Measurements from ENCODE around the gene ABCA6. TPM values are rescaled to one million over a fixed set of nuclear protein-coding genes. Genes with fewer than 3 reads are reported as not detected.
A peak's percentile ranks its signal among the peaks of the same experiment; 100 is the strongest.

ABCA6 gene
- total and polyA plus RNA-seq, 2 of the 13 experiments (the other 11 are each of a cell fraction or from before 2014, with no cell fraction given) = 0.05 to 0.11 TPM

DNA sequence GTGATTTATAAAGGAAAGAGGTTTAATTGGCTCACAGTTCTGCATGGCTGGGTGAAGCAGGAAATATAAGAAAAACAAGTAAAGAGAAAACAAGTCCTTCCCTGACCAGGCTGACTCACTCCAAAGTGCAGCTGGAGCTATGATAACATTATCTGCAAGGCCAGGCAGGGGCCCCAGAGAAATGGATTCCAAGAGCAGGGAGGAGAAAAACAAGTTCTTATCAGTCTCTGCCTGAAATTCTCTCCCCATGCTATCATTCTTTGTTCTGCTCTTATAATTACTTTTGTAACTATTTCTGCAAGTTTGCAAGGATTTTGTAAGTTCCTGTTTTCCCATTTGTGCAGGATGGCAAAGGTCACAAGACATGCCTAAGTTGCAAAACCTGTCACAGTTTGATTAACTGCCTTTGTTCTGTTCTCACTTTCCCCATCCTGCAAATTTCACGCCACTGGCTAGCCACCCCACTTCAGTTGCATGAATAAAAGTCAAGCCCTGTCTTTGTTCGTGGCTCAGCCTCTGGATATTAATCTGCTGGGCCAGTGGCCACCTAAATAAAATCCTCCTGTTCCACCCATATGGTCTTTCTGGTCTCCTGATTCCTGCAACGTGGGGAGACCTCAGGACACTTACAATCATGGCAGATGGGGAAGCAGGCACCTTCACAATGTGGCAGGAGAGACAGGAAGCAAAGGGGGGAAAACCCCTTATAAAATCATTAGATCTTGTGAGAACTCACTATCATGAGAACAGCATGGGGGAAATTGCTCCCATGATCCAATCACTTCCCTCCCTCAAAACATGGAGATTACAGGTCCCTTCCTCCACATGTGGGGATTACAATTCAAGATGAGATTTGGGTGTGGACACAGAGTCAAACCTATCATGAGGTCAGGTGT is 94.1 kb downstream of the ABCA6 start (continued):
- TF ChIP-seq, protein P1, sequence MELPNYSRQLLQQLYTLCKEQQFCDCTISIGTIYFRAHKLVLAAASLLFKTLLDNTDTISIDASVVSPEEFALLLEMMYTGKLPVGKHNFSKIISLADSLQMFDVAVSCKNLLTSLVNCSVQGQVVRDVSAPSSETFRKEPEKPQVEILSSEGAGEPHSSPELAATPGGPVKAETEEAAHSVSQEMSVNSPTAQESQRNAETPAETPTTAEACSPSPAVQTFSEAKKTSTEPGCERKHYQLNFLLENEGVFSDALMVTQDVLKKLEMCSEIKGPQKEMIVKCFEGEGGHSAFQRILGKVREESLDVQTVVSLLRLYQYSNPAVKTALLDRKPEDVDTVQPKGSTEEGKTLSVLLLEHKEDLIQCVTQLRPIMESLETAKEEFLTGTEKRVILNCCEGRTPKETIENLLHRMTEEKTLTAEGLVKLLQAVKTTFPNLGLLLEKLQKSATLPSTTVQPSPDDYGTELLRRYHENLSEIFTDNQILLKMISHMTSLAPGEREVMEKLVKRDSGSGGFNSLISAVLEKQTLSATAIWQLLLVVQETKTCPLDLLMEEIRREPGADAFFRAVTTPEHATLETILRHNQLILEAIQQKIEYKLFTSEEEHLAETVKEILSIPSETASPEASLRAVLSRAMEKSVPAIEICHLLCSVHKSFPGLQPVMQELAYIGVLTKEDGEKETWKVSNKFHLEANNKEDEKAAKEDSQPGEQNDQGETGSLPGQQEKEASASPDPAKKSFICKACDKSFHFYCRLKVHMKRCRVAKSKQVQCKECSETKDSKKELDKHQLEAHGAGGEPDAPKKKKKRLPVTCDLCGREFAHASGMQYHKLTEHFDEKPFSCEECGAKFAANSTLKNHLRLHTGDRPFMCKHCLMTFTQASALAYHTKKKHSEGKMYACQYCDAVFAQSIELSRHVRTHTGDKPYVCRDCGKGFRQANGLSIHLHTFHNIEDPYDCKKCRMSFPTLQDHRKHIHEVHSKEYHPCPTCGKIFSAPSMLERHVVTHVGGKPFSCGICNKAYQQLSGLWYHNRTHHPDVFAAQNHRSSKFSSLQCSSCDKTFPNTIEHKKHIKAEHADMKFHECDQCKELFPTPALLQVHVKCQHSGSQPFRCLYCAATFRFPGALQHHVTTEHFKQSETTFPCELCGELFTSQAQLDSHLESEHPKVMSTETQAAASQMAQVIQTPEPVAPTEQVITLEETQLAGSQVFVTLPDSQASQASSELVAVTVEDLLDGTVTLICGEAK (IDR thresholded peaks at IDR 0.05) = no peak
- TF ChIP-seq, protein P1 (CRISPR knock-in tag; IDR thresholded peaks at IDR 0.05) = no peak; the same call in 1 of the 2 replicates
- TF ChIP-seq GABPA (IDR thresholded peaks at IDR 0.05; ENCODE audit: low read depth, low read length) (no peak), GABPA (CRISPR knock-in tag; IDR thresholded peaks at IDR 0.05; ENCODE audit: low read depth) (peak; percentile 33), ATM (IDR thresholded peaks at IDR 0.05; ENCODE audit: borderline replicate concordance) (no peak), CCDC6 (CRISPR knock-in tag; IDR thresholded peaks at IDR 0.05) (no peak; the same call in 1 of the 2 replicates), ZNF816 (CRISPR knock-in tag; IDR thresholded peaks at IDR 0.05; ENCODE audit: borderline replicate concordance) (no peak), ARNTL (CRISPR knock-in tag; IDR thresholded peaks at IDR 0.05) (peak; percentile 68), SALL1 (CRISPR knock-in tag; IDR thresholded peaks at IDR 0.05) (peak; percentile 96), ZFYVE20 (CRISPR knock-in tag; IDR thresholded peaks at IDR 0.05; ENCODE audit: borderline replicate concordance, low read depth) (no peak), ZNF33A (CRISPR knock-in tag; IDR thresholded peaks at IDR 0.05; ENCODE audit: borderline replicate concordance) (no peak)
- TF ChIP-seq, protein P2, sequence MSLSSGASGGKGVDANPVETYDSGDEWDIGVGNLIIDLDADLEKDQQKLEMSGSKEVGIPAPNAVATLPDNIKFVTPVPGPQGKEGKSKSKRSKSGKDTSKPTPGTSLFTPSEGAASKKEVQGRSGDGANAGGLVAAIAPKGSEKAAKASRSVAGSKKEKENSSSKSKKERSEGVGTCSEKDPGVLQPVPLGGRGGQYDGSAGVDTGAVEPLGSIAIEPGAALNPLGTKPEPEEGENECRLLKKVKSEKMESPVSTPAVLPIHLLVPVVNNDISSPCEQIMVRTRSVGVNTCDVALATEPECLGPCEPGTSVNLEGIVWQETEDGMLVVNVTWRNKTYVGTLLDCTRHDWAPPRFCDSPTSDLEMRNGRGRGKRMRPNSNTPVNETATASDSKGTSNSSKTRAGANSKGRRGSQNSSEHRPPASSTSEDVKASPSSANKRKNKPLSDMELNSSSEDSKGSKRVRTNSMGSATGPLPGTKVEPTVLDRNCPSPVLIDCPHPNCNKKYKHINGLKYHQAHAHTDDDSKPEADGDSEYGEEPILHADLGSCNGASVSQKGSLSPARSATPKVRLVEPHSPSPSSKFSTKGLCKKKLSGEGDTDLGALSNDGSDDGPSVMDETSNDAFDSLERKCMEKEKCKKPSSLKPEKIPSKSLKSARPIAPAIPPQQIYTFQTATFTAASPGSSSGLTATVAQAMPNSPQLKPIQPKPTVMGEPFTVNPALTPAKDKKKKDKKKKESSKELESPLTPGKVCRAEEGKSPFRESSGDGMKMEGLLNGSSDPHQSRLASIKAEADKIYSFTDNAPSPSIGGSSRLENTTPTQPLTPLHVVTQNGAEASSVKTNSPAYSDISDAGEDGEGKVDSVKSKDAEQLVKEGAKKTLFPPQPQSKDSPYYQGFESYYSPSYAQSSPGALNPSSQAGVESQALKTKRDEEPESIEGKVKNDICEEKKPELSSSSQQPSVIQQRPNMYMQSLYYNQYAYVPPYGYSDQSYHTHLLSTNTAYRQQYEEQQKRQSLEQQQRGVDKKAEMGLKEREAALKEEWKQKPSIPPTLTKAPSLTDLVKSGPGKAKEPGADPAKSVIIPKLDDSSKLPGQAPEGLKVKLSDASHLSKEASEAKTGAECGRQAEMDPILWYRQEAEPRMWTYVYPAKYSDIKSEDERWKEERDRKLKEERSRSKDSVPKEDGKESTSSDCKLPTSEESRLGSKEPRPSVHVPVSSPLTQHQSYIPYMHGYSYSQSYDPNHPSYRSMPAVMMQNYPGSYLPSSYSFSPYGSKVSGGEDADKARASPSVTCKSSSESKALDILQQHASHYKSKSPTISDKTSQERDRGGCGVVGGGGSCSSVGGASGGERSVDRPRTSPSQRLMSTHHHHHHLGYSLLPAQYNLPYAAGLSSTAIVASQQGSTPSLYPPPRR (CRISPR knock-in tag; IDR thresholded peaks at IDR 0.05; ENCODE audit: borderline replicate concordance) = peak; percentile 92; the same call in 1 of the 2 replicates
- TF ChIP-seq, protein P3, sequence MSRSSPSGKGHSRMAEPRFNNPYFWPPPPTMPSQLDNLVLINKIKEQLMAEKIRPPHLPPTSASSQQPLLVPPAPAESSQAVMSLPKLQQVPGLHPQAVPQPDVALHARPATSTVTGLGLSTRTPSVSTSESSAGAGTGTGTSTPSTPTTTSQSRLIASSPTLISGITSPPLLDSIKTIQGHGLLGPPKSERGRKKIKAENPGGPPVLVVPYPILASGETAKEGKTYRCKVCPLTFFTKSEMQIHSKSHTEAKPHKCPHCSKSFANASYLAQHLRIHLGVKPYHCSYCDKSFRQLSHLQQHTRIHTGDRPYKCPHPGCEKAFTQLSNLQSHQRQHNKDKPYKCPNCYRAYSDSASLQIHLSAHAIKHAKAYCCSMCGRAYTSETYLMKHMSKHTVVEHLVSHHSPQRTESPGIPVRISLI (CRISPR knock-in tag; IDR thresholded peaks at IDR 0.05; ENCODE audit: borderline replicate concordance) = peak; percentile 78

Measured in HepG2 (cell line).